DMS114 treated with DMSO at 0.1 percent for 48 hours (cell line): ENCODE data around the gene EIF3I.

Experiments used
- DNase-seq: peaks from one replicate; lab custom pipeline; 2025; ENCODE audit not compliant: unreplicated experiment; lab: John Stamatoyannopoulos, UW

The EIF3I gene

DNA sequence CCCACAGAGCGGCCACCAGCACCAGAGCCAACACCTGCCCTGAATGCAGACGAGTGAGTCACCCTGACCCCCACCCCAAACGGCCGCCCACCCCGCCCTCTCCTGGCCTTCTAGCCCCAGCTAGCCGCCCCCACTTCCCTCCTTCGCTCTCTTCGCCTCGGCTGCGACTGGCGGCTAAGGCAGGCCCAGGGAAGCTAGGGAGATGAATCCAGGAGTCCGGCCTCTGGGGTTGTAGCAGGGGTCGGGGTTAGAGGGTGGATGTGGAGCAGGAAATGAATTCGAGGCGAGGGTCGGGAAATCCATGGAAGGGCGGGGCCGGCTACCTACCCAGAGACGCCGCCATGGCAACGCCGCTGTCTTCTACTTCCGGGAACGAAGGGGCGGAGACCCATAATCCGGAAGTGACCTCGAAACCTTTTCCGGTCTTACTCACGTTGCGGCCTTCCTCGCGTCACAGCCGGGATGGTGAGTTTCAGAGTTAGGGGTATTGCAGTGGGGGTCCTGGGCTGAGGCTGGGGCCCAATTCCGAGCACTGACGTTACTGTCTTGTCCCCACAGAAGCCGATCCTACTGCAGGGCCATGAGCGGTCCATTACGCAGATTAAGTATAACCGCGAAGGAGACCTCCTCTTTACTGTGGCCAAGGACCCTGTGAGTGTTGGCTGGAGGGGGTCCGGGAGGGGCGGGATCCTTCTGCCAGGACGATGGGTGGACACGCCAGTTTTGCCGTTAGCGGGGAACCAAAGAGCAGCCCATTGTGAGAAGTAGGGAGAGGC is at the start of gene EIF3I, which contains the start of gene TMEM234:
TSS of gene EIF3I (plus strand) at position 428 of the 776 bp plus-strand sequence. CDS start at position 463, 35 bp downstream.
TSS of gene TMEM234 (minus strand) at position 374 of the 776 bp plus-strand sequence. CDS start at position 343, 31 bp downstream.
- DNase-seq, result peak; percentile 90

DNA sequence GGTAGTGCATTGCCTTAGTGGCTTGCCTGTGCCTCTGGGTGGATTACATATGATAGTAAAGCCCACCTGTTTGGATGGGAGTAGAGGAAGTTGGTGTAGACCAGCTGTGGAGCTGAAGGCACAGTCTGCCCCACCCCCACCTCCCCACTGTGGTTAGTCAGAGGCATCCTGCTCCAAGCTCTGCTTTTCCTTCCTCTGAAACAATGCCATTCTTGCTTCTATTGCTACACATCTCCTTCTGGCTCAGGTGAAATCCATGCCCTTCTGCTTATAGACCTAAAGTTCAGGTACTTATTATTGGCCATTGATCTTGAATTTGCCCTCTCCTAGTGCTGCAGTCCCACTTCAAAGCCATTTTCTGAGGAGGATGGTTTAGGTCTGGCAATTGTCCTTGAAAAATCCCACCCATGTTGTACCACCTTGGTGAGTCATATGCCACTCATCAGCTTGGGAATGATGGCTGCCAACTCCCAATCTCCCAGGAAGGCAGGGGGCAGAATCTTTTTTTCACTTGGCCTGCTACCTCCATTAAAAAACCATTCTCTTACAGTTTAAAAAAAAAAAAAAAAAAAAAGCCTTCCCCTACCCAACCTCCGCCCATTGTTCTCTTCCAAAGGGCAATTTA is 49.5 kb upstream of the EIF3I start:
- no peak for DNase-seq

- no peak for DNase-seq
Measured at GRCh38 chr1:32178380-32179192, 43.6 kb upstream of the EIF3I start.

GRCh38 chr1:32179193-32179442 is 43.1 kb upstream of the EIF3I start:
- DNase-seq, result no peak

DNA sequence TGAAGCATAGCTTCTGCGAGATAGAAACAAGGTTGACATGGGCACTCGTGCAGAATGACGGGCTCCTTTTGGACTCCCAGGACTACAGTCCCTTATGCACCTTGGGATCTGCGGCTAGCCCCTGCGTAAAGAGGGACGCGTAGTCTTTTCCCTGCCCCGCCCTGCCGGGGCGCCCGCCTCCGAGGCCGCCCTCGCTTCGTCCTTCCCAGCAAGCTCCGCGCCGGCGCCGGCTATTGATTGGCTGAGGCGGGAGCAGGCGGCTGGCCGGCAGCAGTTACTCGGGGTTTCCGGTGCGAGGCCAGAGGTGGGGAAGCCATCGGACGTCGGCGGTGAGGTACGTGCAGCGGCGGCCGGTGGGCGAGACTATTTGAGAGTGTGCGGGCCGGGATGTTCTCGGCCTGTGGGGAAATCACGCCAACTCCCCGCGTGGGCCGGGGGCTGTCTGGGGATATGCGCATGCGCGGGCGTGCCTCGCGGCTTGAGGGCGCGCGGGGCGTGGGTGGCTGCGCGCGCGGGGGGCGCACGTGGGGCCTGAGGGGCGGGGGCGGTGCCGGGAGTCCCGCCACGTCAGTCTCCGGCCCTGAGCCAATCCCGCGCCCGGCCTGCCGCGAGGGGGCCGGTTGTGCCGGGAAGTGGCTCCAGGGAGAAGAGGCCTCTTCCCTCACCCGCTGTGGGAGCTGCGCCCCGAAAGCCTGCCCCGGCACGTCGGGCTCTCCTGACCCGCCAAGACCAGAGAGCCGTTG is 42.6 kb upstream of the EIF3I start, which contains the start of gene TXLNA:
TSS of gene TXLNA (plus strand) at position 233 of the 743 bp plus-strand sequence. CDS start 671 bp downstream, outside the sequence.
- DNase-seq, result peak; percentile 89

GRCh38 chr1:32180186-32181060 is 41.8 kb upstream of the EIF3I start:
- no peak for DNase-seq

GRCh38 chr1:32181065-32181464 is 41.1 kb upstream of the EIF3I start:
- DNase-seq, result no peak

DNA sequence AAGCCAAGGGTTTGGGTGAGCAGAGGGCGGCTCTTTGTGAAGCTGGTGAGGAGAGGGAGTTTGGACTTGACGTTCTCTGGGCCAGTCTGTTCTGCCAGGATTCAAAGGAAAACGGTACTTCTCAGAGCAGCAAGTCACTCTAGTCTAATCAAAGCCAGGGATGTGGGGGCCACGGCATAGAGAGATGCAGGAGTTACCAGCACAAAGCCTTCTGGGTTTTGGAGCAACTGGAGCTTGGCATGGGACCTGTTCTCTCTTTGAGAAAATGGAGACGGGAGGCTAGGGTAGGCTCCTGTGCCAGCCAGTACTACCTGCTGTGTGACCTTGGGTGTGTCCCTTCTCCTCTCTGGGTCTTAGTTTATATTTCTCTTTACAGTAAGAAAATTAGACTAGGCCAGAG is 40.6 kb upstream of the EIF3I start:
- no peak for DNase-seq

GRCh38 chr1:32182060-32182459 is 40.1 kb upstream of the EIF3I start:
- no peak for DNase-seq

GRCh38 chr1:32184650-32185049 is 37.6 kb upstream of the EIF3I start:
- no peak for DNase-seq

GRCh38 chr1:32186077-32186476 is 36.1 kb upstream of the EIF3I start:
- no peak for DNase-seq

DNA sequence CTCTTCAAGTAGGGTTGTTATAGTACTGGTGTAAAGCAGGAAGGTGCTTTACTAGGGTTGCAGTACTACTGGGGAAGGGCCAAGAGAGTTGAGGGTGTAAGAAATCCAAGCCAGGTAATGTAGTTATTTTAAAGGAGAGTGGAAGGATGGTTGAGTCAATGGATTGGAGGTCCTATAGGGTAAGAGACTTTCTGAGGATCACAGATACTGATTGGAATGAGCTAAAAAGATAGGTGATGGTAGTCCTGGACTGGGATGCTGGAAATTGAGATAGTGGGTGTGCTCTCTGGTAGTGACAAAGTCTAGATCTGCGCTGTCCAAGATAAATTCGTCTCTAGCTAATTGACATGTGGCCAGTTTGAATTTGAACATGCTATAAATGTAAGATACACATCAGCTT is 35.7 kb upstream of the EIF3I start:
- no peak for DNase-seq

DNA sequence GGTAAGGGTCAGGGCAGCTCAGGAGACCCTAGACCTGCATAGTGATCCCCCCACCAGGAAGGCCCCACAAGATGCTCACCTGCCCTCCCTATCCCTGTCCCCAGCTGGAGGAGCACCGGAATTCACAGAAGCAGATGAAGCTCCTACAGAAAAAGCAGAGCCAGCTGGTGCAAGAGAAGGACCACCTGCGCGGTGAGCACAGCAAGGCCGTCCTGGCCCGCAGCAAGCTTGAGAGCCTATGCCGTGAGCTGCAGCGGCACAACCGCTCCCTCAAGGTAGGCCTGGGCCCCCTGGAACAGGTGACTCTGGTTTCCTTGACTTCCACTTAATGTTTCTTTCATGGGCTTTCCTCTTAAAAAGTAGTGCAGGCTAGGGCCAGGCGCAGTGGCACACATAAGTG is 34.4 kb upstream of the EIF3I start:
- DNase-seq, result no peak

DNA sequence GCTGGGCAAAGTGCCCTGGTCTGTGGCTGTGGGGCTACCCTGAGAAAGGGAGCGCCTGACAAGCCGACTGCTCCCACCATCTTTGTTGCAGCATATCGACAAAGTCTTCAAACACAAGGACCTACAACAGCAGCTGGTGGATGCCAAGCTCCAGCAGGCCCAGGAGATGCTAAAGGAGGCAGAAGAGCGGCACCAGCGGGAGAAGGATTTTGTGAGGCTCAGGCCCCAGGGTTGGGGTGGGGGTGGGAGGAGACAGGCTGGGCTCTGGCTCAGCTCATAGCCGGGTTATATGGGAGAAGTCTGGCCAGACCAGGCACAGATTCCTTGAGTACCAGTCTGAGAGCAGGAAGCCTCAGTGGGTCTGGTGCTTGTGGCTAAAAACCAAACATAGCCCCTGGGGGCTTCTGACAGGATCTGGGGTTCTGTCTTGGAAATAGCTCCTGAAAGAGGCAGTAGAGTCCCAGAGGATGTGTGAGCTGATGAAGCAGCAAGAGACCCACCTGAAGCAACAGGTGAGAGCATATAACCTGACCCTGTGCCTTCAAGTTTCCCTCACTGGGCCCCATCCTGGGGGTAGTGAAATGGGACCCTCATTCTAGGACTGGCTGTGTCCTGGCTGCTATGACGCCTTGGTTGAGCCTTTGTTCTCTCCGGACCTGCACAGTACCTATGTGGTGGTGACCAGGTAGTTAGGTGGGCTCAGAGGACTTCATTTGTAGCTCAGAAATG is 29.8 kb upstream of the EIF3I start:
- DNase-seq, result no peak

- DNase-seq, result no peak
Measured at GRCh38 chr1:32194984-32195383, 27.2 kb upstream of the EIF3I start.

- no peak for DNase-seq
Measured at GRCh38 chr1:32195531-32195930, 26.7 kb upstream of the EIF3I start.

GRCh38 chr1:32195972-32196823 is 26.0 kb upstream of the EIF3I start:
- no peak for DNase-seq

GRCh38 chr1:32197074-32197473 is 25.1 kb upstream of the EIF3I start:
- DNase-seq, result no peak

DNA sequence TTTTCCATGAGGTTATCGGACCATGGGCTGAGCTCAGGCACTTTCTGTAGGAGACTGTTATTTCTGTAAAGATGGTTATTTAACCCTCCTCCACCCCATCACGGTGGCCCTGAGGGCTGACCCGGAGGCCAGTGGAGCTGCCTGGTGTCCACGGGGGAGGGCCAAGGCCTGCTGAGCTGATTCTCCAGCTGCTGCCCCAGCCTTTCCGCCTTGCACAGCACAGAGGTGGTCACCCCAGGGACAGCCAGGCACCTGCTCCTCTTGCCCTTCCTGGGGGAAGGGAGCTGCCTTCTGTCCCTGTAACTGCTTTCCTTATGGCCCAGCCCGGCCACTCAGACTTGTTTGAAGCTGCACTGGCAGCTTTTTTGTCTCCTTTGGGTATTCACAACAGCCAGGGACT is 24.4 kb upstream of the EIF3I start:
- DNase-seq, result no peak
